MM.1S (cell line): ENCODE results near the gene BCL2.

Source experiments
- EZH2phosphoT487 ChIP-seq: fragments of 300-600 bp; sonication (generic); IDR thresholded peaks from 2 replicates; pipeline ENCODE4 v1.6.1; 2018; ENCODE audit warnings: antibody characterized with exemption, low read length
- TF ChIP-seq, protein P1 (sequence below): fragments of 300-600 bp; sonication (generic); IDR thresholded peaks from 2 replicates; pipeline ENCODE4 v1.5.1; 2016; ENCODE audit warnings: antibody characterized with exemption, low read length, mixed read lengths

DNA sequence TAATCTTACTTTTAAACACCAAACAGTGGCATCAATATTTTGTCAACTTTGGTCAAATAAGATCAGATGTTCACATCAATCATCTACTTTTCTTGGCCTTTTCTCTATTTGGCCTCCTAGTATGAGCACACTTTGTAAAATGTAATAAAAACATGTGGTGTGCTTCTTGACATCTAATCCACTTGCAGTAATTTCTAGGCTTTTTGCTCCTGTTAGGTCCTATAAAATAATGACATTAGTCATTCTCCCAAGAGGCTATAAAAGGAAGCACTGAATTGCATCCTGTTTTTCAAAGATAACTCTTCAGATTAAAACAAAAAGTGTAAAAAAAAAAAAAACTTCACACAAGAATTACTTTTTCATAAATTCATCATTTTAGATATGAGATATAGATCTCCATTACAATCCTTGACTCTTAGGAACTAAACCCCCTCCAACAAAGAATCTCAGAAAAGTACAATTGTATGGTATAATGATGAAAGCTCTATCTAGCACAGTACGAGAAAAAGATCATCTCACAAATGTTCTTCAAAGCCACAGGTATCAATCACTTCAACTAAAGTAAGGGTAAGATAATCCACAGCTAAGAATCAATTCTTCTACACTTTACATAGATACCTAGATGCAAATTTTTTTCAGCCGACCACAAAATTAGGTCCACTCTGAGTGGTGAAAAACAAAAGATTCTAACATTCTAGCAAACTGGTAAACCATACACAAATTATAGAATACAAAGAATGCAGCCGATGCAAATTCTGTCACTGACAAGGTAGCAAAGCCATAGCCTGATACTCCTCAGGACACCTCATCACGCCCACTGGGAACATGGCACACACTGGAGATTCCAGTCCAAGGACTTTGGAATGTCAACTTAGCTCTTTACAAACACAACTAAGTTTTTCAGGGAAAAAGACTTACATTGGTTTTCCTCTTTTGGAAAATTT, 2.7 kb downstream of the BCL2 start:
- TF ChIP-seq, protein P1, sequence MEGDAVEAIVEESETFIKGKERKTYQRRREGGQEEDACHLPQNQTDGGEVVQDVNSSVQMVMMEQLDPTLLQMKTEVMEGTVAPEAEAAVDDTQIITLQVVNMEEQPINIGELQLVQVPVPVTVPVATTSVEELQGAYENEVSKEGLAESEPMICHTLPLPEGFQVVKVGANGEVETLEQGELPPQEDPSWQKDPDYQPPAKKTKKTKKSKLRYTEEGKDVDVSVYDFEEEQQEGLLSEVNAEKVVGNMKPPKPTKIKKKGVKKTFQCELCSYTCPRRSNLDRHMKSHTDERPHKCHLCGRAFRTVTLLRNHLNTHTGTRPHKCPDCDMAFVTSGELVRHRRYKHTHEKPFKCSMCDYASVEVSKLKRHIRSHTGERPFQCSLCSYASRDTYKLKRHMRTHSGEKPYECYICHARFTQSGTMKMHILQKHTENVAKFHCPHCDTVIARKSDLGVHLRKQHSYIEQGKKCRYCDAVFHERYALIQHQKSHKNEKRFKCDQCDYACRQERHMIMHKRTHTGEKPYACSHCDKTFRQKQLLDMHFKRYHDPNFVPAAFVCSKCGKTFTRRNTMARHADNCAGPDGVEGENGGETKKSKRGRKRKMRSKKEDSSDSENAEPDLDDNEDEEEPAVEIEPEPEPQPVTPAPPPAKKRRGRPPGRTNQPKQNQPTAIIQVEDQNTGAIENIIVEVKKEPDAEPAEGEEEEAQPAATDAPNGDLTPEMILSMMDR, result no peak
- no peak for TF ChIP-seq EZH2phosphoT487
